M059J (cell line): ENCODE measurements around the gene PPEF2. TPM values are rescaled to one million over a fixed set of nuclear protein-coding genes. Genes with fewer than 3 reads are reported as not detected.

Experiments used
- DNase-seq: peaks from one replicate; pipeline ENCODE4 v3.0.0-alpha.2; 2012; ENCODE audit warnings: low read depth
- total RNA-seq: library from RNA; depleted of rRNA; stranded (reverse); fragments of >200 nt; shearing (Covaris generic); gene quantifications from 2 replicates; pipeline ENCODE4 v1.2.3, GENCODE V29; 2014; rRNA removed

PPEF2 gene
- total RNA-seq, 1 experiment from 2014 or later, result not detected

DNA sequence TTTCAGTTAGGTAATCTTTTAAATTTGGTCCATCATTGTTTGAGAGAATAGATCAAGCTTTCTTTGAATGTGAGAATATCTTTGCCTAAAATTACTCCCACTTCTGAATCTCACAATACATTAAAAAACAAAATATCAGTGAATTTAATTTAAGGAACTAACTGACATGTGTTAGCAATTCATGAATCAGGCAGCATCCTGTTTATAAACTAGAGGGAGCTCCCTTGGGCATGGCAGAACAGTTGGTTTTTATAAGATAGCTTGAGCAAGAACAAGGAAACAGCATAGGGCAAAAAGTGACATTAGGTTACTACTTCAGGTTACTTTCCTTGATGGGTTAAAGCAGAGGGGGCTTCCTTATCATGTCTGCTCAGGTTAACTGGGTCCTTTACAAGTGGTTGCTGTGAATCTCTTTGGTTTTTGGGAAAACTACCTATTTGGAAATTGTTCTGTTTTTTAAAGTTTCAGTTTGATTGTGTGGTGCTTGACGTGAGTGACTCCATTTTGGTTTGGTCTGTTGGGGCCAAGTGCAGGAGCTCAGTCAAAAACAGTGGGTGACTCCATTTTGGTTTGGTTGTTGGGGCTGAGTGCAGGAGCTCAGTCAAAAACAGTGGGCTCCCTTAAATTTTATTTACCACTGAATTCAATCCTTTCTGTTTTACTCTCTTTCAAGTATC lies 68.0 kb downstream of the PPEF2 start:
- no peak for DNase-seq

DNA sequence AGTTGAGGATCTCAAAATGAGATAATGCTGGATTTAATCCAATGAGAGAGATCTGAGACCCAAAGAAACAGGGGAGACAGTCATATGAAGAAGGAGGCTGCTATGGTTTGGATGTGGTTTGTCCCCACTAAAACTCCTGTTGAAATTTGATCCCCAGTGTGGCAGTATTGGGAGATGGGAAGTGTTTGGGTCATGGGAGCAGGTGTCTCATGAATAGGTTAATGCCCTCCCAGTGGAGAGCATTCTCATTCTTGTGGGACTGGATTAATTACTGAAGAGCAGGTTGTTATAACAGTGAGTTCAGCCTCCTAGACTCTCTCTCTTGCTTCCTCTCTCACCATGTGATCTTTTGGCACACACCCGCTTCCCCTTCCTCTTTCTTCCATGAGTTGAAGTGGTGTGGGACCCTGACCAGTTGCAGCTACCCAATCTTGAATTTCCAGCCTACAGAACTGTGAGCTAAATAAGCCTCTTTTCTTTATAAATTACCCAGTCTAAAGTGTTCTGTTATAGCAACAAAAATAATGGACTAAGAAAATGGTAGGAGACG lies 70.3 kb downstream of the PPEF2 start:
- DNase-seq, result no peak

DNA sequence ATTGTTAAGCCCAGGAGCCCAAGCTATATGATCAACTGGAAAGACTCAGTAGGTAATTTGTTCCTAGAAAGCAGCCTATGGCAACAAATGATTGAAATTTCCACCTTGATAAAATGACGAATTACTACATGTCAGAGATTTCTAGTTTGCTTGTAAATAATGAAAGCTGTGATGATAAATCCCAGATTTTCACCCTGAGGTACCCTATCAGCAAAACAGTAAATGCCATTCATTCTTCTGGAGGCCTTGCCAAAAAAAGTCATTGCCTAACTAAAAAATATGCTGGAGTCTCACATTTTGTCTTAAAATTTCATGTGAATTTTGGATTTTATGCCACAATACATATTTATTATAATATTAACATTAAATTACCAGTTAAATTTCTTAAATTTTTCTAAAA lies 71.3 kb downstream of the PPEF2 start:
- no peak for DNase-seq

DNA sequence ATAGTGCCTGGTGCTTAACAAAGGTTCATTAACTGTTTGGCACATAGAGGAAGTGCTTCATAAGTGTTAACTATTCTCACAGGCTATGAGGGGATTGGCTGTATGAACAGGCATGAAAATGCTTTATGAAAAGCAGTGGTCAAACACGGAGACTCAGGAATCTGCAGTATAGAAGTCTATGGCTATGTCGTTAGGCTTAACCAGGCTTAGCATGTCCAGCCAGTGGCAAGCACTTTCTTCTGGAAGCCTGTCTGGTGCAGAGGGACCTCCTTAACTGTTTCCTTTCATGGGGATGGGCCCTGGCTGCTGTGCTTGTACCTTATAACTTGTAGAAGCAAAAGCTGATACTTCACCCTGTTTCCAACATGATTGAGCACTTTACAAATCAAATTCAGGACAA lies 78.4 kb downstream of the PPEF2 start:
- no peak for DNase-seq

DNA sequence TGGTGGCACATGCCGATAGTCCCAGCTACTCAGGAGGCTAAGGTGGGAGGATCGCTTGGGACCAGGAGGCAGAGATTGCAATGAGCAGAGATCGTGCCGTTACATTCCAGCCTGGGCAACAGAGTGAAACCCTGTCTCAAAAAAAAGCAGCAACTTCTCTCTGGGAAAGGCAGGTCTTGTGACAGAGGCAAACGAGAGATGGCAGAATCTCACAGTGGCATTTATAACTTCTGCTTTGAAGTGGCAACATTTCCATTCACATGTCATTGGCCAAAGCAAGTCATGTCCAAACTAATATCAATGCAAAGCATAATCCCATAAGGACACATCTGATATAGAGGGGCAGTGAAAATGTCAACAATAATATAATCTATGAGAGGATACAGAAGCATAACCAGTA lies 79.8 kb downstream of the PPEF2 start:
- DNase-seq, result no peak

DNA sequence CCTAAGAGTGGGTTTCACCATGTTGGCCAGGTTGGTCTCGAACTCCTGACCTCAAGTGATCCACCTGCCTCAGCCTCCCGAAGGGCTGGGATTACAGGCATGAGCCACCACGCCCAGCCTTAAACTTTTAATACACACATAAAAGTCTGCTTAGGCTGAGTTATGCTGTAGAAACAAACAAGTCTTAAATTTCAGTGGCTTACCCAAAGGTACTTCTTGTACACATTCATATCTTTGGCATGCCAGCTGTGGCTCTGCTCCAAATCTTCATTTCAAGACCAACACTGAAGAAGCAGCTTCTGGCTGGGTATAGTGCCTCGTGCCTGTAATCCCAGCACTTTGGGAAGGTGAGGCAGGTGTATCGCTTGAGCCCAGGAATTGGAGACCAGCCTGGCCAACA lies 80.3 kb downstream of the PPEF2 start:
- peak; percentile 74 for DNase-seq

DNA sequence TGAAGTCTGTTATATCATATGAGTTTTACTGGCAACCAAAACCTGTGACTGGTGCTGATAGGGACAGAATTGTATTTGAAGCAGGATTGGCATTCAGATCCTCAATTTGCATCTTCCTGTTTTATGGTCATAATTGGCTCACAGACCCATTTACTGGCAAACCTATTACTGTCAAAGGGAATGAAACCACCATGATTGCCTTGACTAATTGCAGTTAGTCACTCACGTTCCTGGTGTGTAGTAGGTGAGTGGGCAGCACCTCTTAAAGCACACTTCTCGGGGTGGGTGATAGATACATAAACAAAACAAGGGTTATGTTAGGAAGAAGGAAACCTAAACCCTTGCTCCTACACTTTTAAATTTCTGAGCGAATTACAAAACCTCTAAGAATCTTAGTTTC lies 81.0 kb downstream of the PPEF2 start:
- DNase-seq, result no peak

DNA sequence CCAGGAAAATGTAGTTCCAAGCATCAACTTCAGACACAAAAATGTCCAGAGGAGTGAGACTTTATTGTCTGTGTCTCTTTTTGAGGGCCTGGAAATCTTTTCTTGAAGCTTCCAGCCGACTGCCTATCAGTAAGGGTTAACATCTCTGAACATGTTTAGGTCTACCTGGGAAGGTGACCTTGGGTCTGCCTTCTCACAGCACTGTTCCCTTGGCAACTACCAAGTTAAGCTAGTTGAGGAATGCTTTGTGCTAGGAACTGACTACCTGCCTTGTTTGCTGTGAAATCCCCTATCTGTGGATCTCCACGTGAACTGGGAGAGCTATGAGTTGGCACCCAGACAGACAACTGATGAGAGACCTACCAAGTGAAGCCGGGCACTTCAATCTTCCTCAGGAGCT lies 81.6 kb downstream of the PPEF2 start:
- no peak for DNase-seq

DNA sequence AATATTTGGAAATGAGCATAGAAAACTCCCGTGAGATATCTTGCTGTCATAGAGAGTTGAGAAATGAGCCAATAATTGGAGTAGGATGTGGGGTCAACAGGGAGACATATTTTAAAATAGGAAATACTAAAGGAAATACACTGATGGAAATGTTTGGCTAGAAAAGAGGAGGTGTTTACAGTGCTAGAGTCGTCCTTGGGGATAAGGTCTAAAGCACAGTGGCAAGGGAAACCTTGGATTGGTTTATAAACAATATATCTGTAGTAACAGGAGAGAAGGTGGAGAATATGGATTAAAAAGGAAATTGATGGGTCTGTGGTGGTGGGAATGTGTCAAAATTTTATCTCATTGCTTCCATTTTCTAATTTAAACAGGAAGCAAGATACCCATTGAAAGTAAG lies 82.1 kb downstream of the PPEF2 start:
- DNase-seq, result no peak

DNA sequence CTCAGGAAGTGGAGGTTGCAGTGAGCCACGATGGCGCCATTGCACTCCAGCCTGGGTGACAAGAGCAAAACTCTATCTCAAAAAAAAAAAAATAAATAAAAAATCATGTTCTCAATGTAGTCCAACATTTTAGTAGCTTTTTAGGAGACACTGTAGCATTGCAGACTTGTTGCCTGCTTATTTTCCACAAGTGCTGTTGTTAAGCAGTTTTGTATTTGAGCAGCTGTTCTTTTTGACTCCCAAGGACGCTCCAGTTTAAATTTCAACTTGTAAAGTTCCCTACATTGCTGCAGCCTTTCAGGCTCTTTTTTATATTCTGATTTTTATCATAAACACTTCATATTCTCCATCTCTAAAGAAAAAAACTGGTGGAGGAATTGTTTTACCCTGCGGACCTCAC lies 83.1 kb downstream of the PPEF2 start:
- DNase-seq, result no peak

DNA sequence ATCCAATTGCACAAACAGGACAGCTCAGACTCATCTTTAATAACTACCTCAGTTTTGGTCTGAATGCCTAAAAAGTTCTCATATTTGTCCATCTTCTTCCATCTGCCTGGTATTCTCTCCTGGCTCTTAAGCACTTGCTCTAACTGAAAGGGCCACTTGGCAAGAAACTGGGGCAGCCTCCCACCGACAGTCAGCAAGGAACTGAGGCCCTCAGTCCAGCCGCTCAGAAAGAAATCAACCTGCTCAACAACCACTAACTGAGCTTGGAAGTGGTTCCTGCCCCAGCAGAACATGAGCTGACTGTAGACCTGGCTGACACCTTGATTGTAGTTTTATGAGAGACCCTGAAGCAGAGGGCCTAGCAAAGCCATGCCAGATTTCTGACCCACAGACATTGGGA lies 84.4 kb downstream of the PPEF2 start:
- no peak for DNase-seq

Other genes with a start within 250 kb of the PPEF2 start
- gene G3BP2, start 229.0 kb downstream of the PPEF2 start, total RNA-seq, result 119 and 135 TPM in 2 replicates
- 43.6 and 60.4 TPM in 2 replicates for gene USO1, start 177.9 kb downstream of the PPEF2 start, total RNA-seq
- 0.25 and 15.2 TPM in 2 replicates for gene NAAA, start 38.6 kb upstream of the PPEF2 start, total RNA-seq
- gene SDAD1, start 88.5 kb upstream of the PPEF2 start, total RNA-seq, result 15.6 and 20.2 TPM in 2 replicates
- gene CXCL9, start 105.1 kb upstream of the PPEF2 start, total RNA-seq, result not detected in 2 replicates
- 1.1 and 5.4 TPM in 2 replicates for gene CXCL10, start 121.0 kb upstream of the PPEF2 start, total RNA-seq
- 0.37 and 0.74 TPM in 2 replicates for gene CXCL11, start 133.6 kb upstream of the PPEF2 start, total RNA-seq
- gene ART3, start 172.3 kb upstream of the PPEF2 start, total RNA-seq, result not detected in 2 replicates
- 55.4 and 59.2 TPM in 2 replicates for gene NUP54, start 245.9 kb upstream of the PPEF2 start, total RNA-seq